Esophagus muscularis mucosa (tissue), 4 donors: ENCODE results near the gene PEPD.

Experiments
- EP300 ChIP-seq: sonication (generic); formaldehyde crosslinking; IDR thresholded peaks from one replicate; pipeline ENCODE4 v1.6.1; 2017; ENCODE audit warnings: antibody characterized with exemption
- POLR2A ChIP-seq: fragments of 450-650 bp; IDR thresholded peaks from one replicate; pipeline ENCODE4 v1.6.1; 2017; ENCODE audit warnings: antibody characterized with exemption, moderate library complexity, mild to moderate bottlenecking, low read depth
- TF ChIP-seq, protein P1 (sequence below), 3 experiments: fragments of 200-600 bp in 2 of 3; fragments of 450-650 bp in 1 of 3; sonication (generic) in 2 of 3; IDR thresholded peaks; one replicate each; pipeline ENCODE4 v1.5.1; 2017 to 2019; ENCODE audit warnings: antibody characterized with exemption in 3 of 3, mild to moderate bottlenecking in 2 of 3, moderate library complexity in 1 of 3

DNA sequence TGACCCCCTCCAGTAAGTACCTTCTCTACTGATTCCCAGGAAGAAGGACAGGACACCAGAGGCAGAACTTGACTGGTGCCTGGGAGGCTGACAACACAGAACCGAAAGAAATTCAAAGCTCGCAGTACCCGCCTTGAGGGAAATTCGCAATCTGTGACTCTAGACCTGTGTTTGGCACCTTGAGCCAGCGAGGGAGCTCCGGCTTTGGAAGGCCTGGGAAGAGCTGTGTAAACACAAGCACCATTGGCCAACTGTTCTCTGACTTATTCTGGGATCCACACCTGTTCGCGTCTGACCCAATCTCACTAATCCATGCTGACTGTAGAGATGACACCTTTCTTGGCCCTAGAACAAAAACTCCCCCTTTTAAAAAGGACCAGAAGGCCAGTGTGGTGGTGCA is 97.4 kb downstream of the PEPD start:
- no peak for TF ChIP-seq EP300
- TF ChIP-seq, protein P1, sequence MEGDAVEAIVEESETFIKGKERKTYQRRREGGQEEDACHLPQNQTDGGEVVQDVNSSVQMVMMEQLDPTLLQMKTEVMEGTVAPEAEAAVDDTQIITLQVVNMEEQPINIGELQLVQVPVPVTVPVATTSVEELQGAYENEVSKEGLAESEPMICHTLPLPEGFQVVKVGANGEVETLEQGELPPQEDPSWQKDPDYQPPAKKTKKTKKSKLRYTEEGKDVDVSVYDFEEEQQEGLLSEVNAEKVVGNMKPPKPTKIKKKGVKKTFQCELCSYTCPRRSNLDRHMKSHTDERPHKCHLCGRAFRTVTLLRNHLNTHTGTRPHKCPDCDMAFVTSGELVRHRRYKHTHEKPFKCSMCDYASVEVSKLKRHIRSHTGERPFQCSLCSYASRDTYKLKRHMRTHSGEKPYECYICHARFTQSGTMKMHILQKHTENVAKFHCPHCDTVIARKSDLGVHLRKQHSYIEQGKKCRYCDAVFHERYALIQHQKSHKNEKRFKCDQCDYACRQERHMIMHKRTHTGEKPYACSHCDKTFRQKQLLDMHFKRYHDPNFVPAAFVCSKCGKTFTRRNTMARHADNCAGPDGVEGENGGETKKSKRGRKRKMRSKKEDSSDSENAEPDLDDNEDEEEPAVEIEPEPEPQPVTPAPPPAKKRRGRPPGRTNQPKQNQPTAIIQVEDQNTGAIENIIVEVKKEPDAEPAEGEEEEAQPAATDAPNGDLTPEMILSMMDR (IDR thresholded peaks at IDR 0.05), result no peak
- TF ChIP-seq POLR2A, result no peak
